Left lung (tissue), 14 donors: ENCODE measurements around the gene HPS6. TPM values are rescaled to one million over a fixed set of nuclear protein-coding genes. Genes with fewer than 3 reads are reported as not detected.

ENCODE experiments used
- ATAC-seq: fragments of 200-7000 bp; cut with Tn5 transposase; one replicate; pipeline ENCODE4 v1.9.1; 2020; ENCODE audit warnings: moderate library complexity
- DNase-seq, 4 donors: peaks; one replicate each; pipeline ENCODE4 v3.0.0-alpha.2; 2013 to 2020
- H3K27ac ChIP-seq, 2 donors: fragments of 200-600 bp; sonication (generic) in 1 of 2; one replicate each; pipeline versions ENCODE4 v1.5.0 to v1.8.0; 2020 to 2021
- H3K27me3 ChIP-seq, 2 donors: fragments of 200-600 bp; sonication (generic) in 1 of 2; one replicate each; pipeline versions ENCODE4 v1.5.0 to v1.8.0; 2020 to 2021
- H3K36me3 ChIP-seq, 2 donors: fragments of 200-600 bp; sonication (generic) in 1 of 2; one replicate each; pipeline versions ENCODE4 v1.5.0 to v1.8.0; 2020 to 2021
- H3K4me1 ChIP-seq, 2 donors: fragments of 200-600 bp; one replicate each; pipeline ENCODE4 v1.8.0; 2021
- H3K4me3 ChIP-seq, 2 donors: fragments of 200-600 bp; sonication (generic) in 1 of 2; one replicate each; pipeline versions ENCODE4 v1.5.0 to v1.8.0; 2020 to 2021; ENCODE audit warnings: mild to moderate bottlenecking in 1 of 2
- H3K9me3 ChIP-seq, 2 donors: fragments of 200-600 bp; sonication (generic) in 1 of 2; one replicate each; pipeline versions ENCODE4 v1.5.0 to v1.8.0; 2020 to 2021
- CTCF ChIP-seq, 2 donors: fragments of 200-600 bp; sonication (generic) in 1 of 2; IDR thresholded peaks; one replicate each; pipeline versions ENCODE4 v1.5.0 to v1.8.0; 2021; ENCODE audit warnings: antibody characterized with exemption in 2 of 2
- intact Hi-C, 2 donors: fragments of 100-400 bp; cut with DNase I; formaldehyde crosslinking; loops; one replicate each; pipeline versions ENCODE4 v1.11.2 to v1.14.2; 2022
- long read RNA-seq, 12 donors: library from polyadenylated mRNA in 2 of 12; unstranded in 2 of 12; transcript quantifications; one replicate each; pipeline ENCODE4 v2.0.0 and lab custom pipeline, GENCODE V29; 2019 to 2026
- polyA plus RNA-seq, 6 donors: library from polyadenylated mRNA; unstranded; fragments of 120-200 nt; gene quantifications; one replicate each; pipeline ENCODE4 v1.2.1, GENCODE V29; 2013; ENCODE audit not compliant: insufficient read length in 6 of 6
- total RNA-seq, 2 donors: library from RNA; stranded (reverse); fragmentation: NEBNext Ultra II Directional; extraction: Animal tissue kit (Norgen Biotek cat#: 25700); gene quantifications; one replicate each; pipeline ENCODE4 v1.2.1, GENCODE V29; 2021
- donor health status: DM: no; HTN: yes; CAD: no.
- donor health status: DM: no; HTN: no; CAD: no.

Gene HPS6
- total RNA-seq (10 to 100 TPM; 19.1 to 21.0 TPM), polyA plus RNA-seq (10 to 100 TPM in 4 of 6 donors, 1 to 10 TPM in 2; 7.6 to 12.7 (median 11.4) TPM)
- long read RNA-seq, donor 1, transcript HPS6-201 (1 exons, 2,649 nt): major isoform, 14 of 14 reads
- long read RNA-seq, donor 1, partial matches to known transcripts: 0 of 14 reads
- long read RNA-seq, donor 1, other reads (novel, unspliced or antisense): 0 of 14 reads
- long read RNA-seq, donor 2, transcript HPS6-201 (1 exons, 2,649 nt): major isoform, 23 of 23 reads
- long read RNA-seq, donor 2, partial matches to known transcripts: 0 of 23 reads
- long read RNA-seq, donor 2, other reads (novel, unspliced or antisense): 0 of 23 reads
- long read RNA-seq, donor 3, transcript HPS6-201 (1 exons, 2,649 nt): major isoform, 14 of 14 reads
- long read RNA-seq, donor 3, partial matches to known transcripts: 0 of 14 reads
- long read RNA-seq, donor 3, other reads (novel, unspliced or antisense): 0 of 14 reads
- long read RNA-seq, donor 4, partial matches to known transcripts: 0 of 4 reads
- long read RNA-seq, donor 4, other reads (novel, unspliced or antisense): 0 of 4 reads
- long read RNA-seq, donor 5, transcript HPS6-201 (1 exons, 2,649 nt): major isoform, 14 of 14 reads
- long read RNA-seq, donor 5, partial matches to known transcripts: 0 of 14 reads
- long read RNA-seq, donor 5, other reads (novel, unspliced or antisense): 0 of 14 reads
- long read RNA-seq, donor 6, transcript HPS6-201 (1 exons, 2,649 nt): major isoform, 11 of 11 reads
- long read RNA-seq, donor 6, partial matches to known transcripts: 0 of 11 reads
- long read RNA-seq, donor 6, other reads (novel, unspliced or antisense): 0 of 11 reads
- long read RNA-seq, donor 7, partial matches to known transcripts: 0 of 2 reads
- long read RNA-seq, donor 7, other reads (novel, unspliced or antisense): 0 of 2 reads
- long read RNA-seq, donor 8, transcript HPS6-201 (1 exons, 2,649 nt): major isoform, 10 of 10 reads
- long read RNA-seq, donor 8, partial matches to known transcripts: 0 of 10 reads
- long read RNA-seq, donor 8, other reads (novel, unspliced or antisense): 0 of 10 reads
- long read RNA-seq, donor 9: 0 reads
- long read RNA-seq, donor 10, transcript HPS6-201 (1 exons, 2,649 nt): major isoform, 7 of 7 reads
- long read RNA-seq, donor 10, partial matches to known transcripts: 0 of 7 reads
- long read RNA-seq, donor 10, other reads (novel, unspliced or antisense): 0 of 7 reads
- long read RNA-seq, donor 11, transcript HPS6-201 (1 exons, 2,649 nt): major isoform, 13 of 13 reads
- long read RNA-seq, donor 11, partial matches to known transcripts: 0 of 13 reads
- long read RNA-seq, donor 11, other reads (novel, unspliced or antisense): 0 of 13 reads
- long read RNA-seq, donor 12, transcript HPS6-201 (1 exons, 2,649 nt): major isoform, 9 of 9 reads
- long read RNA-seq, donor 12, partial matches to known transcripts: 0 of 9 reads
- long read RNA-seq, donor 12, other reads (novel, unspliced or antisense): 0 of 9 reads

GRCh38 chr10:102064868-102065560 lies at the start of gene HPS6:
Gene HPS6, plus strand, starts transcription at chr10:102065349. Its CDS starts 126 bp downstream, at chr10:102065475.
- intact Hi-C loops: no loop called here
- peak; percentile 84 to 99 (median 93) for DNase-seq
- peak in 1 of 2 donors; percentile 38 for TF ChIP-seq CTCF (IDR thresholded peaks at IDR 0.05)
- H3K27ac ChIP-seq: peak within 1 kb of the TSS; percentile 88 to 94
- H3K4me1 ChIP-seq: peaks cover 20 to 47% of the 10 kb centered on the region in 2 donors
- peak; percentile 99 for ATAC-seq
- H3K4me3 ChIP-seq: peak within 1 kb of the TSS; percentile 84 to 99
- peaks cover 0 to 21% of the 10 kb centered on the region in 2 donors for H3K36me3 ChIP-seq
- no peaks in the 10 kb centered on the region for H3K9me3 ChIP-seq
- H3K27me3 ChIP-seq: no peaks in the 10 kb centered on the region

GRCh38 chr10:102016416-102016815 lies 48.7 kb upstream of the HPS6 start:
- Histone ChIP-seq H3K9me3 (no peaks in the 10 kb centered on the region), H3K27me3 (no peaks in the 10 kb centered on the region), H3K4me1 (no peaks in the 10 kb centered on the region), H3K36me3 (peaks cover 0 to 89% of the 10 kb centered on the region in 2 donors), H3K4me3 (no peak overlapping the region), H3K27ac (no peak overlapping the region)
- intact Hi-C loops: loop anchor here in 1 of 2 donors (10.0 kb wide), 1 partner anchor 172 kb away; the partner anchor contains the start of gene KCNIP2
- DNase-seq (no peak), ATAC-seq (no peak)
- no peak for TF ChIP-seq CTCF (IDR thresholded peaks at IDR 0.05)

GRCh38 chr10:102017295-102017694 lies 47.9 kb upstream of the HPS6 start:
- ATAC-seq: no peak
- intact Hi-C loops: loop anchor here in 1 of 2 donors (10.0 kb wide), 1 partner anchor 172 kb away; the partner anchor contains the start of gene KCNIP2

More at GRCh38 chr10:102017295-102017694, 47.9 kb upstream of the HPS6 start:
- no peak for DNase-seq
- no peaks in the 10 kb centered on the region for H3K4me1 ChIP-seq
- TF ChIP-seq CTCF (IDR thresholded peaks at IDR 0.05): no peak
- no peak overlapping the region for H3K4me3 ChIP-seq
- peaks cover 0 to 89% of the 10 kb centered on the region in 2 donors for H3K36me3 ChIP-seq
- no peaks in the 10 kb centered on the region for H3K9me3 ChIP-seq
- no peak overlapping the region for H3K27ac ChIP-seq
- no peaks in the 10 kb centered on the region for H3K27me3 ChIP-seq
